ENCODE measurements around the gene TRIM9. TPM values are rescaled to one million over a fixed set of nuclear protein-coding genes. Genes with fewer than 3 reads are reported as not detected.

TRIM9 gene
- total and polyA plus RNA-seq, 5 experiments from 2014 or later, result 0.10 to 2.8 (median 1.3) TPM; not detected in 1

GRCh38 chr14:50979941-50980850 lies 114.7 kb downstream of the TRIM9 start:
- no peak for DNase-seq
- no peak for ATAC-seq
- Mint-ChIP-seq H3K9me3 (no peaks in the 10 kb centered on the region), H3K4me3 (no peak overlapping the region), H3K27ac (no peak overlapping the region), H3K27me3 (peaks cover 0 to 3% (median 0%) of the 10 kb centered on the region in 5 donors), H3K36me3 (no peaks in the 10 kb centered on the region), H3K4me1 (peaks cover 0 to 13% (median 0%) of the 10 kb centered on the region in 4 donors)
- POLR2A ChIA-PET, result no interaction called here

- ATAC-seq (no peak), DNase-seq (no peak)
- no peaks in the 10 kb centered on the region for H3K36me3 Mint-ChIP-seq
- no peak overlapping the region for H3K27ac Mint-ChIP-seq
- peaks cover 0 to 13% (median 0%) of the 10 kb centered on the region in 4 donors for H3K4me1 Mint-ChIP-seq
- POLR2A ChIA-PET, result no interaction called here
- peaks cover 0 to 3% (median 0%) of the 10 kb centered on the region in 5 donors for H3K27me3 Mint-ChIP-seq
- H3K4me3 Mint-ChIP-seq, result no peak overlapping the region
- H3K9me3 Mint-ChIP-seq, result no peaks in the 10 kb centered on the region
Measured at GRCh38 chr14:50978888-50979287, 116.0 kb downstream of the TRIM9 start.

GRCh38 chr14:50978529-50978871 lies 116.4 kb downstream of the TRIM9 start:
- DNase-seq, result no peak

GRCh38 chr14:50977863-50978528 lies 116.9 kb downstream of the TRIM9 start:
- H3K9me3 Mint-ChIP-seq, result no peaks in the 10 kb centered on the region
- H3K27ac Mint-ChIP-seq, result no peak overlapping the region
- no peak for ATAC-seq
- H3K27me3 Mint-ChIP-seq, result peaks cover 0 to 3% (median 0%) of the 10 kb centered on the region in 5 donors
- peaks cover 0 to 13% (median 0%) of the 10 kb centered on the region in 4 donors for H3K4me1 Mint-ChIP-seq
- H3K4me3 Mint-ChIP-seq, result no peak overlapping the region
- no peaks in the 10 kb centered on the region for H3K36me3 Mint-ChIP-seq
- no peak for DNase-seq
- POLR2A ChIA-PET, result no interaction called here

More at GRCh38 chr14:50978529-50978871, 116.4 kb downstream of the TRIM9 start:
- ATAC-seq, result no peak
- Mint-ChIP-seq H3K4me1 (peaks cover 0 to 13% (median 0%) of the 10 kb centered on the region in 4 donors), H3K27me3 (peaks cover 0 to 3% (median 0%) of the 10 kb centered on the region in 5 donors), H3K9me3 (no peaks in the 10 kb centered on the region), H3K36me3 (no peaks in the 10 kb centered on the region), H3K27ac (no peak overlapping the region), H3K4me3 (no peak overlapping the region)
- POLR2A ChIA-PET, result no interaction called here

- Mint-ChIP-seq H3K4me3 (no peak overlapping the region), H3K27me3 (peaks cover 0 to 3% (median 0%) of the 10 kb centered on the region in 5 donors), H3K36me3 (no peaks in the 10 kb centered on the region), H3K9me3 (no peaks in the 10 kb centered on the region), H3K4me1 (peaks cover 0 to 11% (median 0%) of the 10 kb centered on the region in 4 donors), H3K27ac (peak overlapping the region in 1 of 10 donors; percentile 44)
- DNase-seq (no peak), ATAC-seq (no peak)
- POLR2A ChIA-PET, result no interaction called here
Measured at GRCh38 chr14:50974118-50974517, 120.8 kb downstream of the TRIM9 start.

GRCh38 chr14:50972734-50973133 lies 122.2 kb downstream of the TRIM9 start:
- no peak for ATAC-seq
- Mint-ChIP-seq H3K4me1 (peaks cover 0 to under 1% (median 0%) of the 10 kb centered on the region in 4 donors), H3K27me3 (peaks cover 0 to 3% (median 0%) of the 10 kb centered on the region in 5 donors), H3K9me3 (no peaks in the 10 kb centered on the region), H3K36me3 (no peaks in the 10 kb centered on the region), H3K27ac (no peak overlapping the region), H3K4me3 (no peak overlapping the region)
- DNase-seq, result no peak
- POLR2A ChIA-PET, result no interaction called here

GRCh38 chr14:50970886-50971781 lies 123.8 kb downstream of the TRIM9 start:
- ATAC-seq (no peak), DNase-seq (no peak)
- H3K9me3 Mint-ChIP-seq, result no peaks in the 10 kb centered on the region
- no peaks in the 10 kb centered on the region for H3K4me1 Mint-ChIP-seq
- peaks cover 0 to 3% (median 0%) of the 10 kb centered on the region in 5 donors for H3K27me3 Mint-ChIP-seq
- POLR2A ChIA-PET, result no interaction called here
- H3K4me3 Mint-ChIP-seq, result no peak overlapping the region
- H3K27ac Mint-ChIP-seq, result no peak overlapping the region
- H3K36me3 Mint-ChIP-seq, result no peaks in the 10 kb centered on the region

GRCh38 chr14:50967790-50968189 lies 127.1 kb downstream of the TRIM9 start:
- DNase-seq (no peak), ATAC-seq (no peak)

GRCh38 chr14:50967103-50967502 lies 127.8 kb downstream of the TRIM9 start:
- DNase-seq (no peak), ATAC-seq (no peak)
- H3K9me3 Mint-ChIP-seq, result no peaks in the 10 kb centered on the region
- peaks cover 1 to 9% (median 3%) of the 10 kb centered on the region in 5 donors for H3K27me3 Mint-ChIP-seq
- POLR2A ChIA-PET, result interaction anchor here (0.7 kb wide), 1 partner anchor 865 kb away, joined by 4 read pairs; no protein-coding TSS in a partner anchor
- no peak overlapping the region for H3K4me3 Mint-ChIP-seq
- H3K36me3 Mint-ChIP-seq, result no peaks in the 10 kb centered on the region
- H3K27ac Mint-ChIP-seq, result no peak overlapping the region
- no peaks in the 10 kb centered on the region for H3K4me1 Mint-ChIP-seq

More at GRCh38 chr14:50967790-50968189, 127.1 kb downstream of the TRIM9 start:
- POLR2A ChIA-PET, result interaction anchor here (0.7 kb wide), 1 partner anchor 864 kb away, joined by 4 read pairs; no protein-coding TSS in a partner anchor
- Mint-ChIP-seq H3K36me3 (no peaks in the 10 kb centered on the region), H3K4me3 (no peak overlapping the region), H3K9me3 (no peaks in the 10 kb centered on the region), H3K4me1 (no peaks in the 10 kb centered on the region), H3K27me3 (peaks cover 1 to 9% (median 3%) of the 10 kb centered on the region in 5 donors), H3K27ac (no peak overlapping the region)

- no peak for DNase-seq
- POLR2A ChIA-PET, result no interaction called here
- H3K27ac Mint-ChIP-seq, result no peak overlapping the region
Measured at GRCh38 chr14:50964683-50965390, 130.1 kb downstream of the TRIM9 start.

GRCh38 chr14:50963919-50964318 lies 131.0 kb downstream of the TRIM9 start:
- Mint-ChIP-seq H3K36me3 (no peaks in the 10 kb centered on the region), H3K27me3 (peaks cover 0 to 9% (median 2%) of the 10 kb centered on the region in 5 donors), H3K4me3 (no peak overlapping the region), H3K9me3 (no peaks in the 10 kb centered on the region), H3K27ac (no peak overlapping the region), H3K4me1 (no peaks in the 10 kb centered on the region)
- ATAC-seq (no peak), DNase-seq (no peak)
- POLR2A ChIA-PET, result no interaction called here

More at GRCh38 chr14:50964683-50965390, 130.1 kb downstream of the TRIM9 start:
- H3K27me3 Mint-ChIP-seq, result peaks cover 0 to 9% (median 2%) of the 10 kb centered on the region in 5 donors
- no peaks in the 10 kb centered on the region for H3K4me1 Mint-ChIP-seq
- no peaks in the 10 kb centered on the region for H3K9me3 Mint-ChIP-seq
- H3K4me3 Mint-ChIP-seq, result no peak overlapping the region
- ATAC-seq, result no peak
- H3K36me3 Mint-ChIP-seq, result no peaks in the 10 kb centered on the region

Data from naive thymus-derived CD8-positive, alpha-beta T cell (primary cell).